Measurements from ENCODE around the gene PAXX. TPM values are rescaled to one million over a fixed set of nuclear protein-coding genes. Genes with fewer than 3 reads are reported as not detected.
A peak's percentile ranks its signal among the peaks of the same experiment; 100 is the strongest.

Gene PAXX
- total and polyA plus RNA-seq, 9 of the 15 experiments (the other 6 are each of a cell fraction or from before 2014, with no cell fraction given), result 1.2 to 175 (median 38.5) TPM

- ATAC-seq (no peak), FAIRE-seq (no peak), DNase-seq (ENCODE audit: extremely low read depth in 1 of 4, low spot score in 3 of 4) (no peak)
- ChIA-PET POLR2A (interaction anchor here (1.1 kb wide), 1 partner anchor 9 kb away, joined by 3 read pairs; no protein-coding TSS in a partner anchor), CTCF (ENCODE audit: low intra/inter-chr PET ratio) (interaction anchor here (0.6 kb wide), 1 partner anchor 85 kb away, joined by 3 read pairs; the partner anchor contains the start of gene NPDC1)
- H3K4me3 ChIP-seq, result no peak overlapping the region
- H3K27ac ChIP-seq (ENCODE audit: extremely low read depth, low read depth, low read length), result no peak overlapping the region
- in situ Hi-C loops (cut with MboI), result no loop called here
- WGBS (ENCODE audit: insufficient coverage, low coverage, missing lambda C conversion rate), result 66% methylated on average over 14 of the region's 15 CpGs
- no peaks in the 10 kb centered on the region for H3K9me3 ChIP-seq (replicated peaks; ENCODE audit: control insufficient read depth, insufficient read depth, low read depth, low read length)
- peak overlapping the region in 1 of 2 experiments; percentile 74; a peak in 1 of 4 replicates for H3K9ac ChIP-seq (ENCODE audit: insufficient read depth in 1 of 2, low read depth in 2 of 2, low read length in 2 of 2)
- no peaks in the 10 kb centered on the region for H4K20me1 ChIP-seq (replicated peaks; ENCODE audit: control insufficient read depth, insufficient read depth, low read length)
- no peak overlapping the region for H3K4me2 ChIP-seq (ENCODE audit: insufficient read depth, low read length)
- no peak overlapping the region for H2AFZ ChIP-seq (ENCODE audit: low read depth, low read length)
- intact Hi-C loops (cut with micrococcal nuclease), result no loop called here
- H3K79me2 ChIP-seq (ENCODE audit: control insufficient read depth, insufficient read depth, low read length), result no peaks in the 10 kb centered on the region
- H3K4me1 ChIP-seq (replicated peaks in 1 of 2; ENCODE audit: control insufficient read depth in 2 of 2, insufficient read depth in 2 of 2, low read length in 2 of 2), result peaks cover 22 to 74% of the 10 kb centered on the region in 2 experiments; a peak in 4 of 5 replicates
- no peaks in the 10 kb centered on the region for H3K9me1 ChIP-seq (ENCODE audit: control insufficient read depth, insufficient read depth, low read length)
- H3K36me3 ChIP-seq (ENCODE audit: control insufficient read depth, insufficient read depth, low read length), result no peaks in the 10 kb centered on the region
- TF ChIP-seq ZNF695 (CRISPR knock-in tag; IDR thresholded peaks at IDR 0.05) (no peak), ZNF174 (CRISPR knock-in tag; IDR thresholded peaks at IDR 0.05) (no peak), MBD2 (IDR thresholded peaks at IDR 0.05; ENCODE audit: borderline replicate concordance, low read depth) (no peak), ZSCAN32 (CRISPR knock-in tag; IDR thresholded peaks at IDR 0.05) (no peak), TEAD2 (tag; IDR thresholded peaks at IDR 0.05) (no peak), ZNF436 (CRISPR knock-in tag; IDR thresholded peaks at IDR 0.05) (no peak), MEF2A (IDR thresholded peaks at IDR 0.05; ENCODE audit: control insufficient read depth, low read depth, low read length) (no peak), SRSF1 (IDR thresholded peaks at IDR 0.05; ENCODE audit: low read depth, low read length) (no peak), CUX1 (CRISPR knock-in tag; IDR thresholded peaks at IDR 0.05) (no peak)
- no peaks in the 10 kb centered on the region for H3K27me3 ChIP-seq (ENCODE audit: control insufficient read depth in 2 of 2, insufficient read depth in 2 of 2, low read length in 2 of 2)
- BruUV-seq (replicated peaks), result no TSS peak
Observed at GRCh38 chr9:136960938-136961275, 31.3 kb upstream of the PAXX start.

All from K562 (cell line).